RWPE2 (cell line): ENCODE data around the gene IRAK1.

ENCODE experiments used
- ATAC-seq: fragments of 200-7000 bp; cut with Tn5 transposase; 3 replicates; pipeline ENCODE4 v1.9.1; 2021; ENCODE audit warnings: low read depth
- DNase-seq: peaks from one replicate; pipeline ENCODE4 v3.0.0-alpha.2; 2020; ENCODE audit warnings: low spot score
- H3K27ac ChIP-seq: fragments of 450-650 bp; 2 replicates; pipeline ENCODE4 v1.5.1; 2017; ENCODE audit warnings: mild to moderate bottlenecking; ENCODE audit not compliant: poor library complexity, severe bottlenecking
- H3K27me3 ChIP-seq: fragments of 250-450 bp; sonication (Bioruptor Pico); 2 replicates; pipeline ENCODE4 v1.5.1; 2021; ENCODE audit warnings: mild to moderate bottlenecking, moderate library complexity; ENCODE audit not compliant: insufficient read depth, poor library complexity, severe bottlenecking
- H3K36me3 ChIP-seq: fragments of 250-450 bp; sonication (Bioruptor Pico); 2 replicates; pipeline ENCODE4 v1.5.1; 2020; ENCODE audit warnings: low read depth, mild to moderate bottlenecking, moderate library complexity
- H3K4me1 ChIP-seq: fragments of 250-450 bp; sonication (Bioruptor Pico); 2 replicates; pipeline ENCODE4 v1.5.1; 2021; ENCODE audit warnings: mild to moderate bottlenecking, moderate library complexity; ENCODE audit not compliant: insufficient read depth, poor library complexity, severe bottlenecking
- H3K4me3 ChIP-seq: fragments of 250-450 bp; sonication (Bioruptor Pico); 2 replicates; pipeline ENCODE4 v1.5.1; 2021; ENCODE audit warnings: mild to moderate bottlenecking, moderate library complexity; ENCODE audit not compliant: severe bottlenecking
- H3K9me3 ChIP-seq: fragments of 250-450 bp; sonication (Bioruptor Pico); 2 replicates; pipeline ENCODE4 v1.5.1; 2021; ENCODE audit warnings: mild to moderate bottlenecking, moderate library complexity; ENCODE audit not compliant: severe bottlenecking
- TF ChIP-seq, protein P1 (sequence below): fragments of 450-650 bp; IDR thresholded peaks from one replicate; pipeline ENCODE4 v1.5.1; 2017; ENCODE audit warnings: mild to moderate bottlenecking, moderate library complexity; ENCODE audit not compliant: poor library complexity, severe bottlenecking

IRAK1 gene

DNA sequence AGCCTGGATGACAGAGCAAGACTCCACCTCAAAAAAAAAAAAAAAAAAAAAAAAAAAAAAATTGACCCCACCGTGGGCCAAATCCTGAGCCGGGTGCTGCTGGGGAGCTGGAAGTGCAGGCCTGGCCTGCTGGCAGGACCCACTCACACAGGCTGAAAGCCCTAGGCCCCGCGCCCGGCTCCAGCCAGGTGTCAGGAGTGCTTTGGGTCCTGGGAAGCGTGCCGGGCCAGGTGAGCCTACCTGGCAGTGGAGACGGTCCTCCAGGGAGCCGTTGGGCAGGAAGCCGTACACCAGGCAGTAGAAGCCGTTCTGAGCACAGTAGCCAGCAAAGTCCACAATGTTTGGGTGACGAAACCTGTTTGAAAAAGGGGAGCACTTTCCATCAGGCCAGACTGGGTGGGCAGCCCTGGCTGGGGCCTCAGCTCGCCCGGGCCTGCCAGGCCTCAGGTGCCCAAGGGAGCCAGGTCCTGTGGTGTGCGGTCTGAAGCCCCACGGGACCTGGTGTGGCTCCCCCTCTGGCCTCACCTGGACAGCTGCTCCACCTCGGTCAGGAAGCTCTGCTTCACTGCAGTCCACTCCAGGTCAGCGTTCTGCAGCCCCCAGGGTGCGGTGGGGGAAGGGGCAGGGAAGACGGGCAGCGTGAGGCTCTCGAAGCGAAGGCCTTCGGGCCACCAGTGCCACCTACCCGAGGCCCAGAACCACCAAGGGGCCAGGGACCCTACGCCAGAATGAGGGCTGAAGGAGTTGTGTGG is 1.8 kb downstream of the IRAK1 start:
- Histone ChIP-seq H3K9me3 (no peaks in the 10 kb centered on the region), H3K4me3 (peak overlapping the region; percentile 79), H3K4me1 (no peaks in the 10 kb centered on the region), H3K27me3 (no peaks in the 10 kb centered on the region), H3K36me3 (peaks cover 38% of the 10 kb centered on the region), H3K27ac (peak overlapping the region; percentile 79)
- TF ChIP-seq, protein P1, sequence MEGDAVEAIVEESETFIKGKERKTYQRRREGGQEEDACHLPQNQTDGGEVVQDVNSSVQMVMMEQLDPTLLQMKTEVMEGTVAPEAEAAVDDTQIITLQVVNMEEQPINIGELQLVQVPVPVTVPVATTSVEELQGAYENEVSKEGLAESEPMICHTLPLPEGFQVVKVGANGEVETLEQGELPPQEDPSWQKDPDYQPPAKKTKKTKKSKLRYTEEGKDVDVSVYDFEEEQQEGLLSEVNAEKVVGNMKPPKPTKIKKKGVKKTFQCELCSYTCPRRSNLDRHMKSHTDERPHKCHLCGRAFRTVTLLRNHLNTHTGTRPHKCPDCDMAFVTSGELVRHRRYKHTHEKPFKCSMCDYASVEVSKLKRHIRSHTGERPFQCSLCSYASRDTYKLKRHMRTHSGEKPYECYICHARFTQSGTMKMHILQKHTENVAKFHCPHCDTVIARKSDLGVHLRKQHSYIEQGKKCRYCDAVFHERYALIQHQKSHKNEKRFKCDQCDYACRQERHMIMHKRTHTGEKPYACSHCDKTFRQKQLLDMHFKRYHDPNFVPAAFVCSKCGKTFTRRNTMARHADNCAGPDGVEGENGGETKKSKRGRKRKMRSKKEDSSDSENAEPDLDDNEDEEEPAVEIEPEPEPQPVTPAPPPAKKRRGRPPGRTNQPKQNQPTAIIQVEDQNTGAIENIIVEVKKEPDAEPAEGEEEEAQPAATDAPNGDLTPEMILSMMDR: no peak
- ATAC-seq (no peak), DNase-seq (no peak)

DNA sequence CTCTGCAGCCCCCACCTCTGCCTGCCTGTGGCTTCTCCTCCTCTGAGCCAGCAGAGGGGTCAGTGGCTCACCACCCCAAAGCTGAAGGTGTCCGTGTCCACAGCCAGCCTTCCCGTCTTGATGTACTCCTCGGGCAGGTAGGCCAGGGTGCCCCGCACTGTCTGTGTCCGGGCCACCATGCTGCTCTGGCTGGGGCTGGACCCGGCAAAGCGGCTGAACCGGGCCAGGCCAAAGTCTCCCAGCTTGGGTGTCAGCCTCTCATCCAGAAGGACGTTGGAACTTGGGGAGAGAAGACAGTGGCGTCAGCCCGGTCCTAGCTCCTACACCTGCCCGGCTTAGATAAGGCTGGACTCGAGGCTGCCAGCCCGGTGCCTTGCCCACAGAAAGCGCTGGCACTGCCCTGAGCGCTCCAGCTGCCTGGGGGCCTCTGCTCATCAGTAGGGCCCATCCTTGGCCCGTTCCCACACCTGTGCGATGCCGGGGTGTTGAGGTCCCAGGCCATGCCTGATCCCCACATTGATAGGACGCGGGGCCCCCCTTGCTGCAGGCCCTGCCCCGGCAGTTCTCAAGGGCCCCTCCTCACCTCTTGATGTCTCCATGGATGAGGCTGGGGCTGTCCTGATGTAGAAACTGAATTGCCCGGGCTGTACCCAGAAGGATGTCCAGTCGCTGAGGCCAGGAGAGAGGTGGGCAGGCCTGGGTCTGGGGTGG is 3.2 kb downstream of the IRAK1 start:
- Histone ChIP-seq H3K27ac (no peak overlapping the region), H3K36me3 (peaks cover 52% of the 10 kb centered on the region), H3K9me3 (no peaks in the 10 kb centered on the region), H3K4me1 (no peaks in the 10 kb centered on the region), H3K4me3 (no peak overlapping the region), H3K27me3 (no peaks in the 10 kb centered on the region)
- TF ChIP-seq, protein P1: no peak
- ATAC-seq (no peak), DNase-seq (no peak)

DNA sequence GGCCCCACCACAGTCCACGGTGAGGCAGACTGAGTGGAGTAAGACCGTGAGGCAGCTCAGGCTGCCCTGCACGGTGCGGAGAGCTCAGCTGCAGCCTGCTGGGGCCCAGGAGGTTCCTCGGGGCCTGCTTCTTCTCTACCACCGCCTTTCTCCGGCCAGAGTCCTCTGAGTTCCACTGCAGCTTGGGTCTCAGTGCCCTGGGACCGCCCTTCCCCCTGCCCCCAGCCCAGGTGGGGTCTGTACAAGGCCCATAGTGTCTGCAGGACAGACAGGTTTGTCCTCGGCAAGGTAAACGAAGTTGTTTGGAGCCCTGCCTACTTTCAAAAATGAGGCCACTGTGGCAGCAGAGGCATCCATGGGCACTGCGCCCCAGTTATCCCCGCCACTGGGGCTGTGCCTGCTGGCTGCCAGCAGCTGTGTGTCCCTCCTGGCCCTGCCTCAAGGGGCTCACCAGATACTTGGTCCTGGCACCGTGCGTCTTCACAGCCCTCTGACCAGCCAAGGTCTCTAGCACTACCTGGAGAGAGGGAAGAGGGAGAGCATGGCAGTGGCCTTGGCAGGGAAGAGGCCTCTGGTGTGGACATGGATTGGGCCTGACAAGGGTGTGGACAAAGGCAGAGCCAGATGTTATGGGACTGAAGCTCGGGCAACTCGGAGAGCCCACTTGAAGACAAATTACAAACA is 4.0 kb downstream of the IRAK1 start:
- Histone ChIP-seq H3K27me3 (no peaks in the 10 kb centered on the region), H3K4me1 (peaks cover under 1% of the 10 kb centered on the region), H3K36me3 (peaks cover 58% of the 10 kb centered on the region), H3K4me3 (no peak overlapping the region), H3K9me3 (no peaks in the 10 kb centered on the region), H3K27ac (no peak overlapping the region)
- DNase-seq (no peak), ATAC-seq (no peak)
- TF ChIP-seq, protein P1: no peak

DNA sequence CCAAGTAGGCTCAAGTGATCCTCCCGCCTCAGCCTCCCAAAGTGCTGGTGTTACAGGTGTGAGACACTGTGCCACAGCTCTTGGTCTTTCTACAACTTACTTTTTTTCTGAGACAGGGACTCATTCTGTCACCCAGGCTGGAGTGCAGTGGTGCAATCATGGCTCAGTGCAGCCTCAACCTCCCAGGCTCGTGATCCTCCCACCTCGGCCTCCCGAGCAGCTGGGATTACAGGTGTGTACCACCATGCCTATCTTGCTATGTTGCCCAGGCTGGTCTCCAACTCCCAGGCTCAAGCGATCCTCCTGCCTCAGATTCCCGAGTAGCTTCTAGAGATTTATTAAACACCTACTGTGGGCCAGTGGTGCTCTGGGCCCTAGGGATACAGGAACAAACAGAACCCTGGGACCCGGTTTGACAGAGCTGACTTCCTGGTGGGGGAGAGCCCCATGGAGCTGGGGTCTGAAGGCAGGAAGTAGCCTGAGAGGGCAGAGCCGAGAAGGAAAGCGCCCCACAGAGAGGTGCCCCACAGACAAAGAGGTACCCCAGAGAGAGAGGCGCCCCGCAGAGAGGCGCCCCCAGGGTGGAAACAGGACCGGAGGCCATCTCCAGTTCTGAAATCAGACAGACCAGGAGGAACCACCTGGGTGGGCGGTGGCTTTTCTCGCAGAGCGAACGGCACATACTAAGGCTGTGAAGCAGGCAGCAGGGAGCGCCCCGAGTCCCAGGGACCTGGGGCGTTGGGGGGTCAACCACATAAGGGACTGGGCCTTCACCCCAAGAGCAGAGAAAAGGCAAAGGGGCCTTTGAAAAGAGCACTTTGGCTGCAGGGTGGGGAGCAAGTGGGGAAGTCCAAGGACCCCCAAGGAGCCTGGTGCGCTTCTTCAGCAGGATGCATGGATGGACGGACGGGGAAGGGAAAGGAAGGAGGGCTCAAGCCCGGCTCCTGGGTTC is 5.0 kb downstream of the IRAK1 start:
- H3K4me3 ChIP-seq: no peak overlapping the region
- peaks cover 63% of the 10 kb centered on the region for H3K36me3 ChIP-seq
- H3K27me3 ChIP-seq: no peaks in the 10 kb centered on the region
- DNase-seq: no peak
- H3K9me3 ChIP-seq: no peaks in the 10 kb centered on the region
- no peak for ATAC-seq
- no peak overlapping the region for H3K27ac ChIP-seq
- H3K4me1 ChIP-seq: peaks cover 8% of the 10 kb centered on the region
- TF ChIP-seq, protein P1: no peak
